SK-N-SH treated with all-trans-retinoic acid at 6 μM for 48 hours (cell line): Measurements from ENCODE around the gene PPME1.

ENCODE experiments used
- CSDC2 ChIP-seq: fragments of 250-450 bp; sonication (Bioruptor Pico); IDR thresholded peaks from 2 replicates; pipeline ENCODE4 v1.5.0; 2020; ENCODE audit warnings: mild to moderate bottlenecking, moderate library complexity
- PPARA ChIP-seq: fragments of 250-450 bp; sonication (Bioruptor Pico); IDR thresholded peaks from 2 replicates; pipeline ENCODE4 v1.5.0; 2020; ENCODE audit warnings: mild to moderate bottlenecking, borderline replicate concordance
- ZFP30 ChIP-seq: fragments of 450-650 bp; formaldehyde crosslinking; IDR thresholded peaks from 2 replicates; pipeline ENCODE4 v1.5.0; 2022; ENCODE audit warnings: mild to moderate bottlenecking, moderate library complexity
- TF ChIP-seq, protein P1 (sequence below): fragments of 250-450 bp; sonication (Bioruptor Pico); IDR thresholded peaks from 2 replicates; pipeline ENCODE4 v1.8.0; 2020; ENCODE audit warnings: mild to moderate bottlenecking, moderate library complexity, borderline replicate concordance
- TF ChIP-seq, protein P2 (sequence below): fragments of 250-450 bp; sonication (Bioruptor Pico); IDR thresholded peaks from 2 replicates; pipeline ENCODE4 v1.5.1; 2020; ENCODE audit warnings: low read depth, mild to moderate bottlenecking, moderate library complexity
- TF ChIP-seq, protein P3 (sequence below): fragments of 250-450 bp; sonication (Bioruptor Pico); IDR thresholded peaks from 2 replicates; pipeline ENCODE4 v1.5.0; 2020; ENCODE audit warnings: mild to moderate bottlenecking, moderate library complexity

DNA sequence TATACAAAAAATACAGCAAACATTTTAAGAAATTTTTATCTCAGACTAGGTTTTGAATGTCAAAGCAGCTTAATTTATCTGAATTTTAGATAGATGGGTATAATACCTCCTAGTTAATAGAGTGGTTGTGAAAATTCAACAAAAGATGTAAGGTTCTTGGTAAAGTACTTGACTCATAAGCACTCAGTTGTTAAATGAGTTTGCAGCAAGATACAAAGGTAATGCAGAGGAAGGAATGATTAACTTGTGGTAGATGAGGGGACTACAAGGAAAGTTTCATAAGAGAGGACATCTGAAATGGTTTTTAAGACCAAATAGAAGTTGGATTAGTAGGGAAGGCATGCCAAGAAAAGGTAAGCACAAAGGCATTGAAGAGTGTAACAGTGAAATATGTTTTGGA lies 37.4 kb downstream of the PPME1 start:
- TF ChIP-seq, protein P1, sequence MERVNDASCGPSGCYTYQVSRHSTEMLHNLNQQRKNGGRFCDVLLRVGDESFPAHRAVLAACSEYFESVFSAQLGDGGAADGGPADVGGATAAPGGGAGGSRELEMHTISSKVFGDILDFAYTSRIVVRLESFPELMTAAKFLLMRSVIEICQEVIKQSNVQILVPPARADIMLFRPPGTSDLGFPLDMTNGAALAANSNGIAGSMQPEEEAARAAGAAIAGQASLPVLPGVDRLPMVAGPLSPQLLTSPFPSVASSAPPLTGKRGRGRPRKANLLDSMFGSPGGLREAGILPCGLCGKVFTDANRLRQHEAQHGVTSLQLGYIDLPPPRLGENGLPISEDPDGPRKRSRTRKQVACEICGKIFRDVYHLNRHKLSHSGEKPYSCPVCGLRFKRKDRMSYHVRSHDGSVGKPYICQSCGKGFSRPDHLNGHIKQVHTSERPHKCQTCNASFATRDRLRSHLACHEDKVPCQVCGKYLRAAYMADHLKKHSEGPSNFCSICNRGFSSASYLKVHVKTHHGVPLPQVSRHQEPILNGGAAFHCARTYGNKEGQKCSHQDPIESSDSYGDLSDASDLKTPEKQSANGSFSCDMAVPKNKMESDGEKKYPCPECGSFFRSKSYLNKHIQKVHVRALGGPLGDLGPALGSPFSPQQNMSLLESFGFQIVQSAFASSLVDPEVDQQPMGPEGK (CRISPR knock-in tag) = no peak
- TF ChIP-seq ZFP30 (CRISPR knock-in tag) = no peak
- TF ChIP-seq, protein P2, sequence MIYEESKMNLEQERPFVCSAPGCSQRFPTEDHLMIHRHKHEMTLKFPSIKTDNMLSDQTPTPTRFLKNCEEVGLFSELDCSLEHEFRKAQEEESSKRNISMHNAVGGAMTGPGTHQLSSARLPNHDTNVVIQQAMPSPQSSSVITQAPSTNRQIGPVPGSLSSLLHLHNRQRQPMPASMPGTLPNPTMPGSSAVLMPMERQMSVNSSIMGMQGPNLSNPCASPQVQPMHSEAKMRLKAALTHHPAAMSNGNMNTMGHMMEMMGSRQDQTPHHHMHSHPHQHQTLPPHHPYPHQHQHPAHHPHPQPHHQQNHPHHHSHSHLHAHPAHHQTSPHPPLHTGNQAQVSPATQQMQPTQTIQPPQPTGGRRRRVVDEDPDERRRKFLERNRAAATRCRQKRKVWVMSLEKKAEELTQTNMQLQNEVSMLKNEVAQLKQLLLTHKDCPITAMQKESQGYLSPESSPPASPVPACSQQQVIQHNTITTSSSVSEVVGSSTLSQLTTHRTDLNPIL (CRISPR knock-in tag) = no peak
- TF ChIP-seq PPARA (CRISPR knock-in tag) = no peak
- no peak for TF ChIP-seq CSDC2 (CRISPR knock-in tag)
- TF ChIP-seq, protein P3, sequence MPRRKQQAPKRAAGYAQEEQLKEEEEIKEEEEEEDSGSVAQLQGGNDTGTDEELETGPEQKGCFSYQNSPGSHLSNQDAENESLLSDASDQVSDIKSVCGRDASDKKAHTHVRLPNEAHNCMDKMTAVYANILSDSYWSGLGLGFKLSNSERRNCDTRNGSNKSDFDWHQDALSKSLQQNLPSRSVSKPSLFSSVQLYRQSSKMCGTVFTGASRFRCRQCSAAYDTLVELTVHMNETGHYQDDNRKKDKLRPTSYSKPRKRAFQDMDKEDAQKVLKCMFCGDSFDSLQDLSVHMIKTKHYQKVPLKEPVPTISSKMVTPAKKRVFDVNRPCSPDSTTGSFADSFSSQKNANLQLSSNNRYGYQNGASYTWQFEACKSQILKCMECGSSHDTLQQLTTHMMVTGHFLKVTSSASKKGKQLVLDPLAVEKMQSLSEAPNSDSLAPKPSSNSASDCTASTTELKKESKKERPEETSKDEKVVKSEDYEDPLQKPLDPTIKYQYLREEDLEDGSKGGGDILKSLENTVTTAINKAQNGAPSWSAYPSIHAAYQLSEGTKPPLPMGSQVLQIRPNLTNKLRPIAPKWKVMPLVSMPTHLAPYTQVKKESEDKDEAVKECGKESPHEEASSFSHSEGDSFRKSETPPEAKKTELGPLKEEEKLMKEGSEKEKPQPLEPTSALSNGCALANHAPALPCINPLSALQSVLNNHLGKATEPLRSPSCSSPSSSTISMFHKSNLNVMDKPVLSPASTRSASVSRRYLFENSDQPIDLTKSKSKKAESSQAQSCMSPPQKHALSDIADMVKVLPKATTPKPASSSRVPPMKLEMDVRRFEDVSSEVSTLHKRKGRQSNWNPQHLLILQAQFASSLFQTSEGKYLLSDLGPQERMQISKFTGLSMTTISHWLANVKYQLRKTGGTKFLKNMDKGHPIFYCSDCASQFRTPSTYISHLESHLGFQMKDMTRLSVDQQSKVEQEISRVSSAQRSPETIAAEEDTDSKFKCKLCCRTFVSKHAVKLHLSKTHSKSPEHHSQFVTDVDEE = no peak
